Uterus (tissue), 4 donors: Measurements from ENCODE around the gene AGPAT1. TPM values are rescaled to one million over a fixed set of nuclear protein-coding genes. Genes with fewer than 3 reads are reported as not detected.
A peak's percentile ranks its signal among the peaks of the same experiment; 100 is the strongest.

Experiments used
- DNase-seq, 2 donors: peaks; one replicate each; pipeline ENCODE4 v3.0.0-alpha.2; 2019 to 2020
- H3K27ac ChIP-seq, 2 donors: fragments of 200-600 bp; sonication (generic); 1 replicate in 1 of 2; 2 replicates in 1 of 2; pipeline ENCODE4 v1.5.1; 2016 to 2018
- H3K27me3 ChIP-seq, 2 donors: fragments of 200-600 bp; sonication (generic); one replicate each; pipeline ENCODE4 v1.5.1; 2018 to 2019; ENCODE audit warnings: control low read depth in 1 of 2
- H3K36me3 ChIP-seq, 2 donors: fragments of 200-600 bp; sonication (generic); one replicate each; pipeline ENCODE4 v1.5.1; 2019; ENCODE audit warnings: control low read depth in 1 of 2
- H3K4me1 ChIP-seq, 2 donors: fragments of 200-600 bp; sonication (generic); one replicate each; pipeline ENCODE4 v1.5.1; 2018 to 2019; ENCODE audit warnings: control low read depth in 1 of 2
- H3K4me3 ChIP-seq, 2 donors: fragments of 200-600 bp; sonication (generic); 1 replicate in 1 of 2; 2 replicates in 1 of 2; pipeline ENCODE4 v1.5.1; 2018 to 2019; ENCODE audit warnings: mild to moderate bottlenecking in 1 of 2
- H3K9me3 ChIP-seq, 2 donors: fragments of 200-600 bp; sonication (generic); one replicate each; pipeline ENCODE4 v1.5.1; 2019; ENCODE audit warnings: control low read depth in 1 of 2
- CTCF ChIP-seq, 4 experiments: fragments of 200-600 bp in 2 of 4; fragments of 450-650 bp in 2 of 4; sonication (generic) in 2 of 4; IDR thresholded peaks; one replicate each; pipeline ENCODE4 v1.5.1; 2016 to 2019; ENCODE audit warnings: antibody characterized with exemption in 4 of 4, mild to moderate bottlenecking in 2 of 4, moderate library complexity in 1 of 4
- POLR2A ChIP-seq, 2 donors: fragments of 450-650 bp; IDR thresholded peaks; one replicate each; pipeline ENCODE4 v1.6.1; 2016; ENCODE audit warnings: antibody characterized with exemption in 2 of 2, mild to moderate bottlenecking in 1 of 2, moderate library complexity in 1 of 2
- intact Hi-C: fragments of 100-400 bp; cut with DNase I; formaldehyde crosslinking; loops from one replicate; pipeline ENCODE4 v1.15.1; 2023; ENCODE audit warnings: low total_unique reads
- total RNA-seq, 4 donors: library from RNA; depleted of rRNA in 3 of 4; stranded (reverse); fragments of >200 nt in 3 of 4; gene quantifications; one replicate each; pipeline versions ENCODE4 v1.1.0 to v1.2.4, GENCODE V29; 2014 to 2023
- donor health status: DM: yes; HTN: yes; CAD: no.

Gene AGPAT1
- total RNA-seq, 4 donors from 2014 or later, result 14.2 to 71.2 (median 37.7) TPM

- Histone ChIP-seq H3K36me3 (no peaks in the 10 kb centered on the region), H3K27ac (no peak overlapping the region), H3K9me3 (no peaks in the 10 kb centered on the region), H3K27me3 (no peaks in the 10 kb centered on the region), H3K4me3 (no peak overlapping the region), H3K4me1 (no peaks in the 10 kb centered on the region)
- intact Hi-C loops, result no loop called here
- TF ChIP-seq POLR2A (IDR thresholded peaks at IDR 0.05), result no peak
- DNase-seq, result no peak
These were observed 8.6 kb downstream of the AGPAT1 start for GRCh38 chr6:32167154-32167760.

- no peak for TF ChIP-seq CTCF (IDR thresholded peaks at IDR 0.05)
- no peak for TF ChIP-seq POLR2A (IDR thresholded peaks at IDR 0.05)
- H3K4me1 ChIP-seq, result no peaks in the 10 kb centered on the region
- H3K27me3 ChIP-seq, result no peaks in the 10 kb centered on the region
- DNase-seq, result no peak
- no peak overlapping the region for H3K4me3 ChIP-seq
- no peaks in the 10 kb centered on the region for H3K9me3 ChIP-seq
- no peak overlapping the region for H3K27ac ChIP-seq
- intact Hi-C loops, result no loop called here
- no peaks in the 10 kb centered on the region for H3K36me3 ChIP-seq
These were observed 9.3 kb downstream of the AGPAT1 start for GRCh38 chr6:32166411-32167061.

GRCh38 chr6:32164295-32164694 lies 11.6 kb downstream of the AGPAT1 start, which contains the start of gene EGFL8:
Gene EGFL8 (plus strand): TSS chr6:32164595. CDS start chr6:32166166, 1,571 bp downstream.
- H3K27ac ChIP-seq, result peak within 1 kb of the TSS; percentile 18 to 23
- H3K36me3 ChIP-seq, result no peaks in the 10 kb centered on the region
- no peak for DNase-seq

GRCh38 chr6:32163559-32164258 lies 12.2 kb downstream of the AGPAT1 start:
- no peaks in the 10 kb centered on the region for H3K36me3 ChIP-seq

More at GRCh38 chr6:32164295-32164694, 11.6 kb downstream of the AGPAT1 start, which contains the start of gene EGFL8:
- Histone ChIP-seq H3K4me3 (no peak within 1 kb of the TSS), H3K9me3 (no peaks in the 10 kb centered on the region), H3K4me1 (no peaks in the 10 kb centered on the region), H3K27me3 (no peaks in the 10 kb centered on the region)
- no peak for TF ChIP-seq POLR2A (IDR thresholded peaks at IDR 0.05)
- no peak for TF ChIP-seq CTCF (IDR thresholded peaks at IDR 0.05)
- intact Hi-C loops, result no loop called here

GRCh38 chr6:32158052-32158451 lies 17.8 kb downstream of the AGPAT1 start:
- no peak overlapping the region for H3K4me3 ChIP-seq
- no peak for DNase-seq
- H3K4me1 ChIP-seq, result peaks cover 0 to 8% of the 10 kb centered on the region in 2 donors
- H3K27me3 ChIP-seq, result no peaks in the 10 kb centered on the region
- H3K9me3 ChIP-seq, result no peaks in the 10 kb centered on the region
- no peaks in the 10 kb centered on the region for H3K36me3 ChIP-seq
- H3K27ac ChIP-seq, result no peak overlapping the region
- intact Hi-C loops, result no loop called here
- no peak for TF ChIP-seq POLR2A (IDR thresholded peaks at IDR 0.05)
- TF ChIP-seq CTCF (IDR thresholded peaks at IDR 0.05), result no peak

More at GRCh38 chr6:32163559-32164258, 12.2 kb downstream of the AGPAT1 start:
- Histone ChIP-seq H3K27me3 (no peaks in the 10 kb centered on the region), H3K4me1 (no peaks in the 10 kb centered on the region), H3K27ac (peak overlapping the region; percentile 18 to 23), H3K9me3 (no peaks in the 10 kb centered on the region), H3K4me3 (no peak overlapping the region)
- intact Hi-C loops, result no loop called here
- no peak for DNase-seq
- TF ChIP-seq POLR2A (IDR thresholded peaks at IDR 0.05) (no peak), CTCF (IDR thresholded peaks at IDR 0.05) (no peak)
